Keratinocyte (primary cell): ENCODE measurements around the gene GRIN2D.

Experiments
- EZH2 ChIP-seq: IDR thresholded peaks from one replicate; pipeline ENCODE4 v1.6.1; 2012; ENCODE audit warnings: inconsistent platforms, mild to moderate bottlenecking, low read length, moderate library complexity
- TF ChIP-seq, protein P1 (sequence below), 3 experiments: IDR thresholded peaks in 1 of 3; conservative IDR thresholded peaks in 1 of 3; optimal IDR thresholded peaks in 1 of 3; 2 replicates in 2 of 3; 3 replicates in 1 of 3; pipeline versions ENCODE3 to v1.5.1; 2011; ENCODE audit warnings: low read length in 3 of 3, mild to moderate bottlenecking in 3 of 3, moderate library complexity in 2 of 3, control low read depth in 1 of 3, inconsistent platforms in 1 of 3; ENCODE audit not compliant: insufficient read depth in 2 of 3; ENCODE audit errors: extremely low read depth in 1 of 3

DNA sequence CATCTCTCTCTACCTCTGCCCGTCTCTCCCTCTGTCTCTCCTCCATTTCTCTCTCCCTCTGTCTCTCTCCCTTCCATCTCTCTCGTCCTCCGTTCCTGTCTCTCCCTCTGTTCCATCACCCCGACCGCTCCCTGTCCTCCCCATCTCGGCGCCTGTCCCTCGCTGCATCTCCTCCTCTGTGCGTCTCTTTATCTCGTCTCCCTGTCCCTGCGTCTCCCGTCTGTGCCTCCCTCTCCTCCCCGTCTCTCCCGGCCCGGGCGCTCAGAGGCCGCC lies 4.6 kb downstream of the GRIN2D start:
- TF ChIP-seq, protein P1, sequence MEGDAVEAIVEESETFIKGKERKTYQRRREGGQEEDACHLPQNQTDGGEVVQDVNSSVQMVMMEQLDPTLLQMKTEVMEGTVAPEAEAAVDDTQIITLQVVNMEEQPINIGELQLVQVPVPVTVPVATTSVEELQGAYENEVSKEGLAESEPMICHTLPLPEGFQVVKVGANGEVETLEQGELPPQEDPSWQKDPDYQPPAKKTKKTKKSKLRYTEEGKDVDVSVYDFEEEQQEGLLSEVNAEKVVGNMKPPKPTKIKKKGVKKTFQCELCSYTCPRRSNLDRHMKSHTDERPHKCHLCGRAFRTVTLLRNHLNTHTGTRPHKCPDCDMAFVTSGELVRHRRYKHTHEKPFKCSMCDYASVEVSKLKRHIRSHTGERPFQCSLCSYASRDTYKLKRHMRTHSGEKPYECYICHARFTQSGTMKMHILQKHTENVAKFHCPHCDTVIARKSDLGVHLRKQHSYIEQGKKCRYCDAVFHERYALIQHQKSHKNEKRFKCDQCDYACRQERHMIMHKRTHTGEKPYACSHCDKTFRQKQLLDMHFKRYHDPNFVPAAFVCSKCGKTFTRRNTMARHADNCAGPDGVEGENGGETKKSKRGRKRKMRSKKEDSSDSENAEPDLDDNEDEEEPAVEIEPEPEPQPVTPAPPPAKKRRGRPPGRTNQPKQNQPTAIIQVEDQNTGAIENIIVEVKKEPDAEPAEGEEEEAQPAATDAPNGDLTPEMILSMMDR (optimal IDR thresholded peaks at IDR 0.05 in 1 of 3, IDR thresholded peaks at IDR 0.05 in 1 of 3, conservative IDR thresholded peaks at IDR 0.05 in 1 of 3; ENCODE audit: extremely low read depth in 1 of 3, insufficient read depth in 2 of 3, low read length in 3 of 3): no peak
- no peak for TF ChIP-seq EZH2
